Renal pelvis (tissue), 4 donors: Measurements from ENCODE around the gene YIF1B. TPM values are rescaled to one million over a fixed set of nuclear protein-coding genes. Genes with fewer than 3 reads are reported as not detected.
A peak's percentile ranks its signal among the peaks of the same experiment; 100 is the strongest.
"Not testable (repeated sequence)": the region's sequence is repeated elsewhere in the genome, so short reads cannot be mapped to it uniquely, and the experiment has no call there.

ENCODE experiments used
- DNase-seq: peaks from one replicate; pipeline ENCODE4 v3.0.0-alpha.2; 2013
- polyA plus RNA-seq, 3 donors: library from polyadenylated mRNA; unstranded; fragments of 120-200 nt; gene quantifications; one replicate each; pipeline ENCODE4 v1.2.1, GENCODE V29; 2013; ENCODE audit not compliant: insufficient read length in 3 of 3

The YIF1B gene
- polyA plus RNA-seq, 3 donors, result 35.4 to 45.4 (median 40.4) TPM

GRCh38 chr19:38340927-38341326 is 25.2 kb upstream of the YIF1B start:
- DNase-seq, result no peak

DNA sequence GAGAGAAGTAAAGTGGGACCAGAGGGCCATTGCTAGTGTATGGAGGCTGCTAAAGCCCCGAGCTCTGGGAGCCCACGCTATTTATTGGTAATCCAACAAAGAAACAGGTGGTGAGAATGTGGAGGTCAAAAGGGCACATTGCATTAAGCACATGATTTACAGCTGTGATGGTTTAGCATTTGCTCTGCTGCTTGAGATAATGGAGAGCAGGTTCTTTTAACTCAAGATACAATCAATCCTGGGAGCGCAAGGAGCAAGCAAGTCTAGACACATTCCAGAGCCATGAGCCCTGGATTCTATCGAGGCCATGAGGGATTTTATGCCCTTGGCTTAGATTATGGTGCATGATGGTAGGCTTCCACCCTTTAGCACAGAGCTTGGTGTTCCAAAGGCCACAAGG is 23.3 kb upstream of the YIF1B start:
- DNase-seq, result not testable (repeated sequence)

GRCh38 chr19:38337360-38337653 is 21.6 kb upstream of the YIF1B start:
- DNase-seq, result no peak

DNA sequence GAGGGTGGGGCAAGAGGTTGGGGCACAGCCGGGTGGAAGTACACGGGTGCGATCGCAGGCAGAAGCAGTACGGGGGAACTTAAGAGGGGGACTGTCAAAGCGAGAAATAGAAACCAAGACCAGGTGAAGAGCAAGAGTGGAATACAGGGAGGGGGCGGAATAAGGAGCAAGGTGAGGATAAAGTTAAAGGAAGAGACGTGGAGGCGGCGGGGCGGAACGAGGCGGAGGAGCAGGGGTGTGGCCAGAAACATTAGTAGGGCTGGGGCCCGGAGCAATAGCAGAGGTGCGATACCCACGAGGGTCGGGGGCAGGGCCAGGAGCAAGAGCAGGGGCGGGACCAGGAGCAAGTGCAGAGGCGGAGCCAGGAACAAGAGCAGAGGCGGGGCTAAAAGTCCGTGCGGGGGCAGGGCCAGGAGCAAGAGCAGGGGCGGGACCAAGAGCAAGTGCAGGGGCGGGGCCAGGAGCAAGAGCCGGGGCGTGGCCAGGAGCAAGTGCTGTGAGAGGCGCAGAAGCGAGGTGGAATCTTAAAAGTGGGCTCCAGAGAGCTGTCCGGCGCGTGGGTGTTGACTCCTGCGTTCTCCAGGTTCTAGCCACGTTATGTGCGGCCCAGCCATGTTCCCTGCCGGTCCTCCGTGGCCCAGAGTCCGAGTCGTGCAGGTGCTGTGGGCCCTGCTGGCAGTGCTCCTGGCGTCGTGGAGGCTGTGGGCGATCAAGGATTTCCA is 21.1 kb upstream of the YIF1B start:
- peak; percentile 90 for DNase-seq

GRCh38 chr19:38335949-38336637 is 20.3 kb upstream of the YIF1B start:
- peak; percentile 92 for DNase-seq

- DNase-seq, result no peak
Observed at GRCh38 chr19:38333245-38333644, 17.5 kb upstream of the YIF1B start.

DNA sequence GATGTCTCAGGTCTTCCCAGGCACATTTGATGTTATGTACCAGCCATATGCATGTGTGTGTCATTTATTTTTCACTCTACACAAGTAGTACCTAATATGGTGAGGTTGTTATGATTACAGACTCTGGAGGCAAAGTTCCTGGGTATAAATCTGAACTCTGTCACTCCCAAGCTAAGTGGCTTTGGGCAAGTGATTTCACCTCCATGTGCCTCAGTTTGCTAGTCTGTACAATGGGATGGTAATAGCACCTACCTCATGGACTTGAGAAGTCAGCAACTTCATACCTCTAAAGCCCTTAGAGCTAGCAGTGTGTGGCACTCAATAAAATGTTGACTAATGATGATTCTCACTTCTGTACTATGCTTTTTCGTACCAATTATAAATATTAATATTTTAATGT is 16.0 kb upstream of the YIF1B start:
- no peak for DNase-seq

DNA sequence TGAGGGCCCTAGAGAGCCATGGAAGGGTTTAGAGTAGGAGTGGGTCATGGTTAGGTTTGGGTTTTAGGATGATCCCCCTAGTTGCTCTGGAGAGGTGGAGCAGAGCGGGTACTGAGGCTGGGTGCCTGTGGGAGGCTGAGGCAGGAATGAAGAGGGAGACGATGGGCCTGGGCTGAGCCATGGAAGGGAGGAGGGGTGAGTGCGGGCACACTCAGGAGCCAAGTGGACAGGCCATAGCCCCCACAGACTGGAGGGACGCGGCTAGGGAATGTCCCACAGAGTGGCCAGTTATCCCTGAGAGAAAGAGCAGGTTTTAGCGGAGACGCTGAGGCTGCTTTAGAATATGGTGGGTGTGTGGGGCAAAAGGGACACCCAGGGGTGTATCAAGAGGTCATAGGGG is 13.9 kb upstream of the YIF1B start:
- DNase-seq, result no peak

DNA sequence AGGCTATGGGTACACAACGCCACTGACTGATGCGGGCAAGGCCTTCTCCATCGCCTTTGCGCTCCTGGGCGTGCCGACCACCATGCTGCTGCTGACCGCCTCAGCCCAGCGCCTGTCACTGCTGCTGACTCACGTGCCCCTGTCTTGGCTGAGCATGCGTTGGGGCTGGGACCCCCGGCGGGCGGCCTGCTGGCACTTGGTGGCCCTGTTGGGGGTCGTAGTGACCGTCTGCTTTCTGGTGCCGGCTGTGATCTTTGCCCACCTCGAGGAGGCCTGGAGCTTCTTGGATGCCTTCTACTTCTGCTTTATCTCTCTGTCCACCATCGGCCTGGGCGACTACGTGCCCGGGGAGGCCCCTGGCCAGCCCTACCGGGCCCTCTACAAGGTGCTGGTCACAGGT is 10.8 kb upstream of the YIF1B start:
- no peak for DNase-seq

DNA sequence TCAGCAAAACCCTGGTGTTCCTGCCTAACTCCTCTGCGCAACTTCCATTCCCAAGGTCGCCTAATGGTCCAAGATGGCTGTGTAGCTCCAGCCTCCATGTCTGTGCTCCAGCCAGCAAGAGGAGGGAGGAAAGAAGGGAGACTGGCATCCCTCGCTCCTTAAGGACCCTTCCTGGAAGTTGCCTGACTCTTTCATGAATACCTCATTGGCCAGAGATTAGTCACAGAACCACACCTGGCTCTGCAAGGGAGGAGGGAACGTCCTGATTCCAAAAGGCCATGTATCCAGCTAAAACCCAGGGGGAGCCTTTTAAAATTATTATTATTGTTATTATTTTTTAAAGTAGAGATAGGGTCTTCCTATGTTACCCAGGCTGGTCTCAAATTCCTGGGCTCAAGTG is 8.7 kb upstream of the YIF1B start:
- DNase-seq, result no peak

GRCh38 chr19:38323291-38323690 is 7.5 kb upstream of the YIF1B start:
- no peak for DNase-seq

DNA sequence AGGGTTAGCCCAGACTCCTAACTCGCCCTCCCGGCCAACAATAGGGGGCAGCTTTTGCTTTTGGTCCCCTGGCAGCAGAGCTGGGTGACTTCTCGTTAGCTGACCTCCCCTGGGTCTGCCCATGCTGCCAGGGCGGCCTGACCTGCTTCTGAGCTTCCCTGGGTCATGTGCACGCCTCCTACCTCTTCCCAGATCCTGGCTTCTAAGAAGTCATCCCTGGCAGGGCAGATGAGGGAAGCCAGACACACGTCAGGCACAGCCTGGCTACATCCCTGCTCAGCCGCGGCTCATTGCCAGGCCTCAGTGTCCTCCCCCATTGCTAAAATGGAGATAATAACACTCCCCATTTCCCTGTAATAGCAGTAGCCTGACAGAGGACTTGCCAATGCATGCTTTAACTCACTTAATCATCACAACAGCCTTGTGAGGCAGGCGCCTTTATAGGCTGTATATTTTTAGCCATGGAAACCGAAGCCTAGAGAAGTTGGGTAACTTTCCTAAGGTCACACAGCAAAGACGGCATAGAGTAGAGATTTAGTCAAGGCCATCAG is 6.0 kb upstream of the YIF1B start:
- no peak for DNase-seq

- no peak for DNase-seq
Observed at GRCh38 chr19:38320969-38321339, 5.2 kb upstream of the YIF1B start.

DNA sequence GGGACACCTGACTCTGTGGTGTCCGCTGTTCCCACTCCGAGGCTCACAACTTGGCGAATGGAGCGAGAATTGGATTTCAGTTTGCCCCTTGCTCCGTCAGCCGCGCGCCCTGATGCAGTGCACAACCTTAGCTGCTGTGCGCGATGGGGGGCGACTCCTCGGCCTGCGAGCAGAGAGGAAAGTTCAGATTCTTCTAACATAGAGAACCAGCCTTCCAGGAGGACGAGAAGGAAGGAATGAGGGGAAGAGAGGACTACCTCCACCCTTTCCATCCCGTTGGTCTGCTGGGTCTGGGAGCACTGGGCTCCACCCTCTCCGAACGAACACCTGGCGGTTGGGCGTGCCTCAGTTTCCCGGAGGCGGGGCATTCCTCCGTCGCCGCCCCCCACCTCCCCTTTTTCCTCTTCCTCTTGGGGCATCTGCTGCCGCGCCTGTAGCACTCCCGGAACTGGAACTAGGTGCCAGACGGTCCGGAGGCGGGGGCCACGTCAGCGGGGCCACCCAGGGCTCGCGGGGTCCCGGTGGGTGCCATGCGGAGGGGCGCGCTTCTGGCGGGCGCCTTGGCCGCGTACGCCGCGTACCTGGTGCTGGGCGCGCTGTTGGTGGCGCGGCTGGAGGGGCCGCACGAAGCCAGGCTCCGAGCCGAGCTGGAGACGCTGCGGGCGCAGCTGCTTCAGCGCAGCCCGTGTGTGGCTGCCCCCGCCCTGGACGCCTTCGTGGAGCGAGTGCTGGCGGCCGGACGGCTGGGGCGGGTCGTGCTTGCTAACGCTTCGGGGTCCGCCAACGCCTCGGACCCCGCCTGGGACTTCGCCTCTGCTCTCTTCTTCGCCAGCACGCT is 3.9 kb upstream of the YIF1B start, which contains the start of gene KCNK6:
Gene KCNK6 (plus strand): TSS at position 425 of the 838 bp plus-strand sequence. CDS start 106 bp downstream, at position 531.
- no peak for DNase-seq

- no peak for DNase-seq
Observed at GRCh38 chr19:38318660-38319059, 2.9 kb upstream of the YIF1B start.

DNA sequence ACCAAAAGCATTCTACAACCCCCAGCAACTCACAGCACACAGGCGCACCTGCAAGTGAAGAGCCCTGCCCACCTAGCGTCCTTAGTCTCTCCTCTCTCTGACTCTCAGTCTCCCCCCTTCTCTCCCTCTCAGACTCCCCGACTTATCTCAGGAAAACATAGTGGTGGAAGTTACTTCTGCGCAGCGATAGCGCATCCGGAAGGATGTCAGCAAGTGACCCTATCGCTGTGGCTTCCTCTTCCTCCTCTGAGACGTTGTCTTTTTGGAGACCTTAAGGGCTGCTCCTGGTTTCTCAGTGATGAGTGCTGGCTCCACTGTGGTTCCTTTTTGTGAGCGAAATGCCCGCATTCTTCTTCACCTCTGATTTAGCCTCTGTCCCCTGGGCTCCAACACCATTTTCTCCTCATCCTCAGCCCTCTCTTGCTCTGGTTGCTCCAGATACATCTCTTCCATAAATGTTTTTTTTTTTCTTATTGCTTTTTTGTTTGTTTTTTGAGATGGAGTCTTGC is 1.4 kb upstream of the YIF1B start:
- no peak for DNase-seq

- DNase-seq, result no peak
Observed at GRCh38 chr19:38316477-38317067, 825 bp upstream of the YIF1B start.

- DNase-seq, result no peak
Observed at GRCh38 chr19:38310986-38311385, 4.8 kb downstream of the YIF1B start.

GRCh38 chr19:38310279-38310670 is 5.5 kb downstream of the YIF1B start:
- no peak for DNase-seq

DNA sequence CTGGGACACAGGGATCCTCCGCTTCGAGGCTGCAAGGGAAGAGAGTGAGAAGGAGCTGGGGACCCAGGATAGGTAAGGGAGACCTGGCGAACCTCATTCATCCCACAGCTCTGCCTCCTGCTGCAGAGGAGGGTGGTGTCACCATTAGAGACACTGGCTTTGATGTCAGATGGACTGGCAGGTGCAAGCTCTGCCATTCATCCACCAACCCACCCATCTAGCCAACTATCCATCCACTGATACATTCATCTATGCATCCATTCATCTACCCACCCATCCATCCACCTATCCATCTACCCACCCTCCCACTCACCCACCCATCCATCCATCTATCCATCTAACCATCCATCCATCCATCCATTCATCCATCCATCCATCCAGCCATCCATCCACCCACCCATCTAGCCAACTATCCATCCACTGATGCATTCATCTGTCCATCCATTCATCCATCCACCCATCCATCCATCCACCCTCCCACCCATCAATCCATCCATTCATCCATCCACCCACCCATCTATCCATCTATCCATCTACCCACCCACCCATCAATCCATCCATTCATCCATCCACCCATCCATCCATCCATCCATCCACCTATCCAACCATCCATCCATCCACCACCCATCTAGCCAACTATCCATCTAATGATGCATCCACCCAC is 6.0 kb downstream of the YIF1B start:
- no peak for DNase-seq

DNA sequence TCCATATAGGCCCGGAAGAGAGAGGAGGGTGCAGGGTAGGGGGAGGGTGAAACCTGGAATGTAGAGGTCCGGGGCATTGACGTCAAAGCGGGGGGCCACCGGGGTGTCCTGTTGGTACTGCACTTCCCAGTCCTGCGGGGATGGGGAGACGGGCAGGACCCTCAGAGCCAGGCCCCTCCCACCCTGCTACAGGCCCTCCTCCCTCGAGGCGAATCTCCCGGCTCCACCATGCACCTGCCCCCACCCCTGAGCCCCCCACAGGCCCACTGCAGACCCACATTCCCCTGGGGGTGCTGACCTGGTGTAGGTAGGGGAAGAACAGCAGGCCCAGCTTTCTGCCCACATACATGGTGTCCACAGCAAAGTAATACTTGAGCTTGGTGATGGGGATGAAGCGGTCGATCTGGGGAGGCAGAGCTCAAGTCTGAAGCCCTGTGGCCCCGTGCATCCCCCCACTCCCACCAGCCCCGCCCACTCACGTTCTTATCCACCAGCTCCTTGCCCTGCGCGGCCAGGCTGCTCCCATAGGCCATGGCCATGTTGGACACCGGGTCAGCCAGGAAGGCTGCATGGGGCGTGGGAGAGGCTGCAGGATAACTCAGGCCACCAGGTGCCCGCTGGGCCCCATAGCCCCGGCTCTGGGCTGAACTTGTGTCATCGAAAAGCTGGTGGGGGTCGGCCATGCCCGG is 6.7 kb downstream of the YIF1B start:
- no peak for DNase-seq
